Activated gamma-delta T cell (primary cell): Measurements from ENCODE around the gene PC.
"Not testable (repeated sequence)": the region's sequence is repeated elsewhere in the genome, so short reads cannot be mapped to it uniquely, and the experiment has no call there.

ENCODE experiments used
- DNase-seq: peaks from one replicate; lab custom pipeline; 2025; lab: John Stamatoyannopoulos, UW

The PC gene

GRCh38 chr11:66981976-66982578 is 23.9 kb upstream of the PC start:
- DNase-seq = no peak

GRCh38 chr11:66979336-66979980 is 21.3 kb upstream of the PC start:
- DNase-seq = no peak

- DNase-seq = no peak
Measured at GRCh38 chr11:66978717-66979116, 20.5 kb upstream of the PC start.

GRCh38 chr11:66978229-66978628 is 20.0 kb upstream of the PC start:
- no peak for DNase-seq

GRCh38 chr11:66976925-66977324 is 18.7 kb upstream of the PC start:
- DNase-seq = no peak

- DNase-seq = no peak
Measured at GRCh38 chr11:66976028-66976467, 17.9 kb upstream of the PC start.

GRCh38 chr11:66975405-66976027 is 17.3 kb upstream of the PC start:
- no peak for DNase-seq

- DNase-seq = no peak
Measured at GRCh38 chr11:66974724-66975404, 16.7 kb upstream of the PC start, which contains the start of gene C11orf86. C11orf86 (plus strand) TSS chr11:66975304; CDS start chr11:66975363, 59 bp downstream.

- no peak for DNase-seq
Measured at GRCh38 chr11:66973956-66974580, 15.9 kb upstream of the PC start.

- DNase-seq = no peak
Measured at GRCh38 chr11:66971488-66971887, 13.3 kb upstream of the PC start.

GRCh38 chr11:66970807-66971442 is 12.7 kb upstream of the PC start:
- DNase-seq = no peak

- DNase-seq = no peak
Measured at GRCh38 chr11:66970371-66970806, 12.2 kb upstream of the PC start.

- DNase-seq = no peak
Measured at GRCh38 chr11:66969584-66970225, 11.5 kb upstream of the PC start.

GRCh38 chr11:66967670-66968425 is 9.7 kb upstream of the PC start:
- no peak for DNase-seq

GRCh38 chr11:66966351-66966750 is 8.2 kb upstream of the PC start:
- DNase-seq = no peak

- DNase-seq = no peak
Measured at GRCh38 chr11:66964495-66964894, 6.3 kb upstream of the PC start.

- DNase-seq = no peak
Measured at GRCh38 chr11:66962801-66963200, 4.6 kb upstream of the PC start.

GRCh38 chr11:66962247-66962646 is 4.1 kb upstream of the PC start:
- no peak for DNase-seq

GRCh38 chr11:66961691-66962213 is 3.6 kb upstream of the PC start:
- not testable (repeated sequence) for DNase-seq

- no peak for DNase-seq
Measured at GRCh38 chr11:66958956-66959274, 732 bp upstream of the PC start.

GRCh38 chr11:66957971-66958231 is 282 bp downstream of the PC start:
- DNase-seq = no peak
